GM12878 (cell line): ENCODE measurements around the gene ERC1.

Experiments used
- CEBPB ChIP-seq, 2 experiments: fragments of 150-350 bp in 1 of 2; IDR thresholded peaks; 2 replicates each; pipeline ENCODE4 v1.6.1; 2012 to 2014; ENCODE audit warnings: low read depth in 2 of 2, low read length in 2 of 2, borderline replicate concordance in 1 of 2, inconsistent platforms in 1 of 2
- FOXM1 ChIP-seq: IDR thresholded peaks from 2 replicates; pipeline ENCODE4 v1.6.1; 2012; ENCODE audit warnings: low read depth, mild to moderate bottlenecking, inconsistent platforms, low read length, moderate library complexity
- HCFC1 ChIP-seq: fragments of 150-350 bp; IDR thresholded peaks from 2 replicates; pipeline ENCODE4 v1.6.1; 2014; ENCODE audit warnings: low read length
- POLR2A ChIP-seq: IDR thresholded peaks from 2 replicates; pipeline ENCODE4 v1.6.1; 2011; ENCODE audit warnings: low read depth, mild to moderate bottlenecking, low read length
- POLR2AphosphoS5 ChIP-seq: IDR thresholded peaks from 2 replicates; pipeline ENCODE4 v1.6.1; 2011; ENCODE audit warnings: mild to moderate bottlenecking, low read length, inconsistent platforms
- SIN3A ChIP-seq: IDR thresholded peaks from 2 replicates; pipeline ENCODE4 v1.6.1; 2012; ENCODE audit warnings: low read depth, low read length, improper control_type of control experiment
- SPI1 ChIP-seq: IDR thresholded peaks from 2 replicates; pipeline ENCODE4 v1.6.1; 2011; ENCODE audit warnings: low read depth, mild to moderate bottlenecking, low read length, moderate library complexity, borderline replicate concordance; ENCODE audit not compliant: insufficient read depth
- TF ChIP-seq, protein P1 (sequence below): IDR thresholded peaks from 2 replicates; pipeline ENCODE4 v1.6.1; 2012; ENCODE audit warnings: low read depth, low read length, improper control_type of control experiment
- TF ChIP-seq, protein P2 (sequence below): IDR thresholded peaks from 2 replicates; pipeline ENCODE4 v1.6.1; 2012; ENCODE audit warnings: low read depth, low read length, improper control_type of control experiment
- TF ChIP-seq, protein P3 (sequence below), 3 experiments: IDR thresholded peaks in 2 of 3; conservative IDR thresholded peaks in 1 of 3; 2 replicates each; pipeline ENCODE4 v1.5.1; 2011; ENCODE audit warnings: low read depth in 3 of 3, low read length in 3 of 3, mild to moderate bottlenecking in 3 of 3, control low read depth in 2 of 3, moderate library complexity in 2 of 3, inconsistent platforms in 1 of 3, mixed read lengths in 1 of 3; ENCODE audit not compliant: control insufficient read depth in 2 of 3, insufficient read depth in 1 of 3; ENCODE audit errors: extremely low read depth in 1 of 3
- TF ChIP-seq, protein P4 (sequence below): IDR thresholded peaks from 2 replicates; pipeline ENCODE4 v1.6.1; 2012; ENCODE audit warnings: low read depth, low read length, improper control_type of control experiment
- TF ChIP-seq, protein P5 (sequence below): IDR thresholded peaks from 2 replicates; pipeline ENCODE4 v1.6.1; 2011; ENCODE audit warnings: low read depth, low read length, improper control_type of control experiment, borderline replicate concordance
- TF ChIP-seq, protein P6 (sequence below): IDR thresholded peaks from 2 replicates; pipeline ENCODE4 v1.6.1; 2011; ENCODE audit warnings: low read depth, mild to moderate bottlenecking, low read length, moderate library complexity, borderline replicate concordance; ENCODE audit errors: extremely low read depth

DNA sequence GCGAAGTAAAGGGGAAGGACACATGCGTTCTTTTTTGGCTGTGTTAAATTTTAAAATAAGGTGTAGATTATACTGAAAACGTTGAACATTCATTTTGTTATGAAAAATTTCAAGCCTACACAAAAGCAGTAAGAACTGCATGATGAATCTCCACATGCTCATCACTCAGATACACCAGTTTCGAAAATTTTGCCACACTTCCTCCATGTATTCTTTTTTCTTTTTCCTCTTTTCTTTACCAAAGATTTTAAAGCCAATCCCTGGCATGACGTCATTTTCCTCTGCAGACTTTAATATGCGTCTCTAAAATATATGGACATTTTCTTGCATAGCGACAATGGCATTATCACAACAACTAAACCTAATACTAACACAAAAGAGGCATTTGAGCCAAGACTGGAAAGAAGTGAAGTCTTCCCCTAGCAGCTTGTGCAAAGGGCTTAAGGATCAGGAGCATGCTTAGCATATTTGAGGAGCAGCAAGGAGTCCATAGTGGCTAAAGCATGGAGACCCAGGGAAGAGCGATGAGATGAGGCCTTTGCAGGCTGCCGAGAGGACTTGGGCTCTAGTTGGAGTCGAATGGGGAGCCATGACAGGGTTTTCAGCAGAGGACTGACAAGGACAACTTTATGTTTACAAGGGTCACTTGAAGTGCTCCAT lies 111.9 kb downstream of the ERC1 start:
- TF ChIP-seq, protein P1, sequence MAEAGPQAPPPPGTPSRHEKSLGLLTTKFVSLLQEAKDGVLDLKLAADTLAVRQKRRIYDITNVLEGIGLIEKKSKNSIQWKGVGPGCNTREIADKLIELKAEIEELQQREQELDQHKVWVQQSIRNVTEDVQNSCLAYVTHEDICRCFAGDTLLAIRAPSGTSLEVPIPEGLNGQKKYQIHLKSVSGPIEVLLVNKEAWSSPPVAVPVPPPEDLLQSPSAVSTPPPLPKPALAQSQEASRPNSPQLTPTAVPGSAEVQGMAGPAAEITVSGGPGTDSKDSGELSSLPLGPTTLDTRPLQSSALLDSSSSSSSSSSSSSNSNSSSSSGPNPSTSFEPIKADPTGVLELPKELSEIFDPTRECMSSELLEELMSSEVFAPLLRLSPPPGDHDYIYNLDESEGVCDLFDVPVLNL: no peak
- TF ChIP-seq, protein P2, sequence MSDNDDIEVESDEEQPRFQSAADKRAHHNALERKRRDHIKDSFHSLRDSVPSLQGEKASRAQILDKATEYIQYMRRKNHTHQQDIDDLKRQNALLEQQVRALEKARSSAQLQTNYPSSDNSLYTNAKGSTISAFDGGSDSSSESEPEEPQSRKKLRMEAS: no peak
- TF ChIP-seq, protein P3, sequence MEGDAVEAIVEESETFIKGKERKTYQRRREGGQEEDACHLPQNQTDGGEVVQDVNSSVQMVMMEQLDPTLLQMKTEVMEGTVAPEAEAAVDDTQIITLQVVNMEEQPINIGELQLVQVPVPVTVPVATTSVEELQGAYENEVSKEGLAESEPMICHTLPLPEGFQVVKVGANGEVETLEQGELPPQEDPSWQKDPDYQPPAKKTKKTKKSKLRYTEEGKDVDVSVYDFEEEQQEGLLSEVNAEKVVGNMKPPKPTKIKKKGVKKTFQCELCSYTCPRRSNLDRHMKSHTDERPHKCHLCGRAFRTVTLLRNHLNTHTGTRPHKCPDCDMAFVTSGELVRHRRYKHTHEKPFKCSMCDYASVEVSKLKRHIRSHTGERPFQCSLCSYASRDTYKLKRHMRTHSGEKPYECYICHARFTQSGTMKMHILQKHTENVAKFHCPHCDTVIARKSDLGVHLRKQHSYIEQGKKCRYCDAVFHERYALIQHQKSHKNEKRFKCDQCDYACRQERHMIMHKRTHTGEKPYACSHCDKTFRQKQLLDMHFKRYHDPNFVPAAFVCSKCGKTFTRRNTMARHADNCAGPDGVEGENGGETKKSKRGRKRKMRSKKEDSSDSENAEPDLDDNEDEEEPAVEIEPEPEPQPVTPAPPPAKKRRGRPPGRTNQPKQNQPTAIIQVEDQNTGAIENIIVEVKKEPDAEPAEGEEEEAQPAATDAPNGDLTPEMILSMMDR (IDR thresholded peaks at IDR 0.05 in 2 of 3, conservative IDR thresholded peaks at IDR 0.05 in 1 of 3; ENCODE audit: control insufficient read depth in 2 of 3, extremely low read depth in 1 of 3, insufficient read depth in 1 of 3, low read depth in 3 of 3, low read length in 3 of 3): no peak
- TF ChIP-seq CEBPB (IDR thresholded peaks at IDR 0.05; ENCODE audit: borderline replicate concordance in 1 of 2, low read depth in 2 of 2, low read length in 2 of 2) (no peak), POLR2AphosphoS5 (no peak), FOXM1 (no peak), POLR2A (no peak), HCFC1 (no peak), SIN3A (no peak), SPI1 (no peak)
- TF ChIP-seq, protein P4, sequence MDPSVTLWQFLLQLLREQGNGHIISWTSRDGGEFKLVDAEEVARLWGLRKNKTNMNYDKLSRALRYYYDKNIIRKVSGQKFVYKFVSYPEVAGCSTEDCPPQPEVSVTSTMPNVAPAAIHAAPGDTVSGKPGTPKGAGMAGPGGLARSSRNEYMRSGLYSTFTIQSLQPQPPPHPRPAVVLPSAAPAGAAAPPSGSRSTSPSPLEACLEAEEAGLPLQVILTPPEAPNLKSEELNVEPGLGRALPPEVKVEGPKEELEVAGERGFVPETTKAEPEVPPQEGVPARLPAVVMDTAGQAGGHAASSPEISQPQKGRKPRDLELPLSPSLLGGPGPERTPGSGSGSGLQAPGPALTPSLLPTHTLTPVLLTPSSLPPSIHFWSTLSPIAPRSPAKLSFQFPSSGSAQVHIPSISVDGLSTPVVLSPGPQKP: no peak
- TF ChIP-seq, protein P5, sequence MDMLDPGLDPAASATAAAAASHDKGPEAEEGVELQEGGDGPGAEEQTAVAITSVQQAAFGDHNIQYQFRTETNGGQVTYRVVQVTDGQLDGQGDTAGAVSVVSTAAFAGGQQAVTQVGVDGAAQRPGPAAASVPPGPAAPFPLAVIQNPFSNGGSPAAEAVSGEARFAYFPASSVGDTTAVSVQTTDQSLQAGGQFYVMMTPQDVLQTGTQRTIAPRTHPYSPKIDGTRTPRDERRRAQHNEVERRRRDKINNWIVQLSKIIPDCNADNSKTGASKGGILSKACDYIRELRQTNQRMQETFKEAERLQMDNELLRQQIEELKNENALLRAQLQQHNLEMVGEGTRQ: no peak
- TF ChIP-seq, protein P6, sequence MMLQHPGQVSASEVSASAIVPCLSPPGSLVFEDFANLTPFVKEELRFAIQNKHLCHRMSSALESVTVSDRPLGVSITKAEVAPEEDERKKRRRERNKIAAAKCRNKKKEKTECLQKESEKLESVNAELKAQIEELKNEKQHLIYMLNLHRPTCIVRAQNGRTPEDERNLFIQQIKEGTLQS: no peak
